ENCODE measurements around the gene USP12.
"Not testable (repeated sequence)": the region's sequence is repeated elsewhere in the genome, so short reads cannot be mapped to it uniquely, and the experiment has no call there.

USP12 gene

DNA sequence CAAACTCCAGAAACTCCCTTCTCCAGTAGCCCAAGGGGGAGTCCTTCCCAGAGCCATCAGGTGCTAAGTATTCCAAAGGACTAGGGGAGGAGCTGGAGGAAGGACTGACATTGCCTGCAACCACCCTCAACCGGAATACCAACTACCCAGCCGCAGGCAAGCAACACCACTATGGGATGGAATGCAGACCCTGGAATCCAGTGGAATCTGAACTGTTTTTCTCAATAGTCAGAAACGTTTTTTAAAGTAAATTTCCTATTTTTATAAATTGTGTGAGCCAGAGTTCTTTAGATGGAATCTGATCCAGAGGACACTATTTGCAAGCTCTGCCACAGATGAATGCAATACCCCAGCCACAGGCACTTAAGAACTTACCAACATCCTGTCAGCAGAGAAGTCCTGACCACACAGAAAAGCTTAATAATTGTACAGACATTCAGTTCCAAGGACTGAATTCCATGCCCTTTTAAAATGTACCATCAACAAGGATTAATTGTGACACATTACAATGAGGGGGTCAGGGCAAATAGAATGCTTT, 92.1 kb downstream of the USP12 start:
- no peak for DNase-seq (ENCODE audit: low spot score)

- no peak for DNase-seq (ENCODE audit: low spot score)
Measured at GRCh38 chr13:27077451-27077850, 94.2 kb downstream of the USP12 start.

- no peak for DNase-seq (ENCODE audit: low spot score)
Measured at GRCh38 chr13:27076421-27076820, 95.2 kb downstream of the USP12 start.

DNA sequence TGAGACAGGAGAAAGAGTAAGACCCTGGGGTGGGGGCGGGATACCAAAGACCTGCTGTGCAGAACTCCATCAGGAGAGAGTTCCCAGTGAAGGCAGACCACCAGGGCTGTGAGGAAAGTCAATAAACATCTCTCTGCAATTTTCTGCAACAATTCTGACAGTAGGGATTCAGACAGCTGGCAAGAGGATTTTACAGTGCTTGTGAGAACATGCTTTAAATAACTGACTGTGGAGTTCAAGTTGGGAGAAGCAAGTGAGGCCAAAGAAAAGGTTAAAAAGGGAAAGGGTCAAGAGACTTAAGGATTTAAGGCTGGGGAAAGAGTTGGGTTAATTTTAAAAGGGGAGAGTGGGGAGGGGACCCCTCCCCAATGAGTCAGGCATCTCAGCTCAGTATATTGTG, 98.4 kb downstream of the USP12 start:
- DNase-seq (ENCODE audit: low spot score), result no peak

DNA sequence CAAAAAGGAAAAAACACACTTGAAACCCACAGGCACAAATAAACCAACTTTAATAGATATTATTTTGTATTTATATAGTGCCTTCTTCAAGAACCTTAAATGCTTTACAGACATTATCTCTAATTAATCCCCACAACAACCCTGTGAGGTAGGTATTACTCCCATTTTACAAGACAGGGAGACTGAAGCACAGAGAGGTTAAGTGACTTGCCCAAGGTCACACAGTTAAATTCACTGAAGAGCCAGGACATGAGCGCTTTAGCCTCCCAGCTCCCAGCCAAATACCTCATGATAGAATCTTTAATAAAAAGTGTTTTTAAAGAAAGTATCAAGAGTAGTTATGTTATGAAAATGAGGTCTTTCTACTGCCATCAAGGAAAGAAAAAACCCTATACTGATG, 105.5 kb downstream of the USP12 start:
- not testable (repeated sequence) for DNase-seq (ENCODE audit: low spot score)

- DNase-seq (ENCODE audit: low spot score), result no peak
Measured at GRCh38 chr13:27065582-27065981, 106.0 kb downstream of the USP12 start.

DNA sequence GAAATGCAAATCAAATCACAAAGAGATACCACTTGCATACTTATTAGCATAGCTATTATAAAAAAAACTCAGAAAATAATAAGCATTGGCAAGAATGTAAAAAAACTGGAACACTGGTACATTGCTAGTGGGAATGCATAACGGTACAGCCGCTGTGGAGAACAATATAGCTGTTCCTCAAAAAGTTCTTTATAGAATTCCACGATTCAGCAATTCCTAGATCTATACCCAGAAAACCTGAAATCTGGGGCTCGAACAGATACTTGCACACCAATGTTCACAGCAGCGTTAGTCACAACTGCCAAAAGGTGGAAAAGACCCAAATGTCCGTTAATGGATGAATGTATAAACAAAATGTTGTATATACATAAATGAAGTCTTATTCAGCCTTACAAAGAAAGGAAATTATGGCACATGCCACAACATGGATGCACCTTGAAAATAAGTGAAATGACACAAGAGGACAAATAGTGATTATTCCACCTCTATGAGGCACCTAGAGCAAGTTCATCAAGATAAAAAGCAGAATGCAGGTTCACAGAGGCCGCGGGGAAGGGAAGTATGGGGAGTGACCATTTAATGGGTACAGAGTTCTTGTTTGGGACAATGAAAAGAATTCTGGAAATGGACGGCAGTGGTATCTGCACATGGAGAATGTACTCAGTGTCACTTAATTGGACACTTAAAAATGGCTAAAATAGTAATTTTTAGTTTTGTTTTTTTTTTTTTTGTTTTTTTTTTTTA, 107.2 kb downstream of the USP12 start:
- no peak for DNase-seq (ENCODE audit: low spot score)

- no peak for DNase-seq (ENCODE audit: low spot score)
Measured at GRCh38 chr13:27057817-27058216, 113.8 kb downstream of the USP12 start.

DNA sequence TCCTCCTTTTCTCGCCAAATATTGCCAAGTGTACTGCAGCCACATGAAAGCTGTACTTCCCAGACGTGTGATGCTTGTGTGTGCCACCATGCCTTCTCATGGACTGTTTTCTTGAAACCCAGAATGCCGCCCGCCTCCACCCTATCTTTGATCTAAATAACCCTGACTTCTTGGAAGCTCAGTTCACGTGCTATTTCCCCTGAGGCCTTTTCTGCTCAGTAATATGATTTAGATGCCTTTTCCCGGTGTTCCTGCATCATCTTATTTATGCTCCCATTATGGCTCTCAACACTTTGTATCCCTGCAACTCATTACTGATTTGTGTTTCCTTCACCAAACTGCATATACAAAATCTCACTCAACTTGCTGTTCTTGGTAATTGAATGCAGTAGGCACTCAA, 116.1 kb downstream of the USP12 start:
- DNase-seq (ENCODE audit: low spot score), result no peak

DNA sequence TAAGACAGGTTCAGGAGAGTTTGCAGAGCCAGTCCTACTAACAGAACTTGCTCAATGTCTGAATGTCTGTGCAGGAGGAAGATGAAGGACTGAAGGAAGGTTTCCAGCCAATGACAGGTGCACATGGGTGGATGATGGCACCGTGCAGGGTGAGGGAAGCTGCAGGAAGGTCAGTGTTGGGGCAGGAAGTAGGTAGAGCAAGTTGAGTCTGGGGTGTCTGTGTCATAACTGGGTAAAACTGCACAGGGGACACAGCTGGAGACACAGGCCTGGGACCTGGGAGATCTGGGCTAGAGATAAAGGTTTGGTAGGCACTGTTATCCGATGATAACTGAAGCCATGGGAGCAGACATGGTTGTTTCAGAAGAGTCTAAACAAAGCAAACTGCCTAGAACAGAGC, 116.9 kb downstream of the USP12 start:
- no peak for DNase-seq (ENCODE audit: low spot score)

- DNase-seq (ENCODE audit: low spot score), result peak; percentile 49
Measured at GRCh38 chr13:27053902-27054595, 117.6 kb downstream of the USP12 start.

DNA sequence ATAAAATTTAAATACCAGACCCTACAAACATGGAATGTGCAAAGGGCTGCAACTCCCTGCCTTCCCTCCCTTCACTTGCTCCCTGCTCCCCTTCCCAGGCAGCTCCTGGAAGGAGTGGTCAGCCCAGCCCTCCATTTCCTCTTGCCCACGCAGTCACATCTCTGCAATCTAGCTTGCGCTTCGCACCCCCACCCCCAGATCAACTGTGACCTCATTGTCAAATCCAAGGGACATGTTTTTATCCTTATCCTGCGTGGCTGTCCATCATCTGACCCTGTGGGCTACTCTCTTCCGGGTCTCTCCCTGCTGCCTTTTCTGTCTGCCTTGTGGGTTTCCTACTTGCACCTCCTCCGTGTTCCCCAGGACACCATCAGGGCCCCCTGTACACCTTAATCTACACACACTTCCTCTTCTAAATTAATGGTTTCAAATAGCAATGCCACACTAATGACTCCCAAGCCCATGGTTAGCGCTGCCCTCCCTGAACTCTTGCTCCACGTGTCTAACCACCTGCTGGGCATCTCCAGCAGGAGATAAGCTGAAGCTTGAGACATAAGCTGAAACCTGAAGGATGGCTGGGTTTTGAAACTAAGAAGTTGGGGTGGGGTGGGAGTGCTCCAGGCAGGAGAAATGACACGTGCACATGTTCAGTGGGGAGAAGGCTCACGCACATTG, 118.3 kb downstream of the USP12 start:
- DNase-seq (ENCODE audit: low spot score), result no peak

- no peak for DNase-seq (ENCODE audit: low spot score)
Measured at GRCh38 chr13:27052551-27053208, 118.9 kb downstream of the USP12 start.

DNA sequence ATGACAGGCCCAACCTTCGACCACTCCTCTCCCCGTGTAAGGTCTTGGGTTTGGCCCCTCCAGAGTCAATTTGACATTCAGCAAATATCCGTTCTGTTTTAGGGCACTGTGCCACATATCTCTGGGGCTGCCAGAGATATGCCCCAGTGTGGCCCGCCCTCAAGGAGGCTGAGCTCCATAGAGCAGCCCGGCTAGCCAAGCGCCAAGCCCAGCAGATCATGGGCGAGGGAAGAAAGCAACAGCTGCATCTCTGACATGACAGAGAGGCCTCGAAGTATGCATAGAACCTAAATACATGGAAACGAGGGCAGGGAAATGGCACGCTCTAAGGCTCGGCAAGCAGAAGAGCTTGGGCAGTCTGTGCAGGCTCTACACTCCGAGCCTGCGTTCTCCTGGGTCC, 124.5 kb downstream of the USP12 start:
- no peak for DNase-seq (ENCODE audit: low spot score)

GRCh38 chr13:27044837-27045570, 126.6 kb downstream of the USP12 start:
- no peak for DNase-seq (ENCODE audit: low spot score)

GRCh38 chr13:27043013-27043412, 128.6 kb downstream of the USP12 start:
- peak; percentile 97 for DNase-seq (ENCODE audit: low spot score)

DNA sequence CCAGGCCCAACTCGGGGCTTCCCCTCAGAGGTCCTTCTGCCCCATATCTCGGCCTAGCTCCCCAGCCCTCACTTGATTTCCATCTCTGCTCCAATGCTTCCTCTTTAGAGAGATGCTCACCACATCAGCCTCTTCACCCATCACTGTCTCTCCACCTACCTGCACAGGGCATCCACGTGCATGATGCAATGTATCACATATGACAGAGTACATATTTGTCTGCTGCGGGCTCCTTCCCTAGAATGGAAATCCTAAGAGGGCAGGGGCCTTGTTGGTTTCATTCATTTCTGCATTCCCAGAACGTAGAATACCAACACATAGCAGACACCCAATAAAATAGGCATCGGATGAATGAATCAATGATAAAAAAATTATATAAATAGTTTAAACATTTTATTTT, 130.3 kb downstream of the USP12 start:
- DNase-seq (ENCODE audit: low spot score), result no peak

DNA sequence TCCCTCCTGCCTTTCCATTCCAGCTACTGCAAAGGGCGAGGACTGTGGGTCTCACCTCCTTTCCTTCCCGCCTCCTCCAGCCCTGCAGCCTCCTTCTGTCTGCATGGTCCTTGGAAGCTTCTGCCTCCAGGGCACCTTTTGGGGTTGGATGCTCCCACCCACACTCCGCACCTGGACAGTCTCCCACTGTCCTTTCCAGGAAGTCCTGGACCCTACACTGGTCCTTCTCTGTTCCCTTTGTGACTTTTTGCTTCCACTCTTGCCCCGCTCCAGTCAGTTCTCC, 130.8 kb downstream of the USP12 start:
- DNase-seq (ENCODE audit: low spot score), result no peak

GRCh38 chr13:27039171-27039701, 132.4 kb downstream of the USP12 start:
- no peak for DNase-seq (ENCODE audit: low spot score)

GRCh38 chr13:27038323-27038722, 133.3 kb downstream of the USP12 start:
- peak; percentile 61 for DNase-seq (ENCODE audit: low spot score)

GRCh38 chr13:27037571-27037970, 134.0 kb downstream of the USP12 start:
- DNase-seq (ENCODE audit: low spot score), result no peak

- DNase-seq (ENCODE audit: low spot score), result no peak
Measured at GRCh38 chr13:27037171-27037570, 134.4 kb downstream of the USP12 start.
